Amniotic stem cell (primary cell): ENCODE measurements around the gene COASY.

ENCODE experiments used
- DNase-seq: peaks from one replicate; lab custom pipeline; 2025; lab: John Stamatoyannopoulos, UW

COASY gene

GRCh38 chr17:42613699-42614295 lies 51.8 kb downstream of the COASY start:
- no peak for DNase-seq
